Activated gamma-delta T cell (primary cell): ENCODE data around the gene TMEM186.
"Not testable (repeated sequence)": the region's sequence is repeated elsewhere in the genome, so short reads cannot be mapped to it uniquely, and the experiment has no call there.

ENCODE experiments used
- DNase-seq: peaks from one replicate; lab custom pipeline; 2025; lab: John Stamatoyannopoulos, UW

Gene TMEM186

GRCh38 chr16:8774208-8774607, 23.2 kb downstream of the TMEM186 start:
- DNase-seq = no peak

GRCh38 chr16:8773537-8773936, 23.9 kb downstream of the TMEM186 start:
- no peak for DNase-seq

- no peak for DNase-seq
Observed at GRCh38 chr16:8768692-8769091, 28.7 kb downstream of the TMEM186 start.

- no peak for DNase-seq
Observed at GRCh38 chr16:8768283-8768682, 29.2 kb downstream of the TMEM186 start.

GRCh38 chr16:8767176-8767575, 30.3 kb downstream of the TMEM186 start:
- no peak for DNase-seq

GRCh38 chr16:8764525-8765250, 32.8 kb downstream of the TMEM186 start:
- no peak for DNase-seq

GRCh38 chr16:8763899-8764298, 33.5 kb downstream of the TMEM186 start:
- no peak for DNase-seq

GRCh38 chr16:8763083-8763482, 34.4 kb downstream of the TMEM186 start:
- no peak for DNase-seq

GRCh38 chr16:8762254-8762653, 35.2 kb downstream of the TMEM186 start:
- DNase-seq = no peak

GRCh38 chr16:8761078-8761477, 36.4 kb downstream of the TMEM186 start:
- no peak for DNase-seq

- no peak for DNase-seq
Observed at GRCh38 chr16:8760021-8760420, 37.4 kb downstream of the TMEM186 start.

GRCh38 chr16:8758022-8758421, 39.4 kb downstream of the TMEM186 start:
- DNase-seq = no peak

GRCh38 chr16:8756755-8757154, 40.7 kb downstream of the TMEM186 start:
- no peak for DNase-seq

GRCh38 chr16:8753416-8754054, 43.9 kb downstream of the TMEM186 start:
- DNase-seq = no peak

- no peak for DNase-seq
Observed at GRCh38 chr16:8752706-8753105, 44.7 kb downstream of the TMEM186 start.

- DNase-seq = no peak
Observed at GRCh38 chr16:8751481-8752311, 45.7 kb downstream of the TMEM186 start.

GRCh38 chr16:8748944-8749343, 48.5 kb downstream of the TMEM186 start:
- DNase-seq = not testable (repeated sequence)
